Mucosa of rectum (tissue), 2 donors: ENCODE data around the gene DSTN.

Experiments
- H3K27ac ChIP-seq, 2 donors: one replicate each; pipeline ENCODE4 v1.7.0; 2013; ENCODE audit warnings: inconsistent platforms in 2 of 2, low read depth in 2 of 2, low read length in 2 of 2
- H3K27me3 ChIP-seq, 2 donors: one replicate each; pipeline ENCODE4 v1.7.0; 2013; ENCODE audit warnings: low read length in 2 of 2; ENCODE audit not compliant: control insufficient read depth in 2 of 2, insufficient read depth in 2 of 2
- H3K36me3 ChIP-seq, 2 donors: one replicate each; pipeline ENCODE4 v1.7.0; 2013; ENCODE audit warnings: low read length in 2 of 2; ENCODE audit not compliant: control insufficient read depth in 2 of 2, insufficient read depth in 2 of 2
- H3K4me1 ChIP-seq, 2 donors: one replicate each; pipeline ENCODE4 v1.7.0; 2013; ENCODE audit warnings: low read length in 2 of 2, mild to moderate bottlenecking in 1 of 2; ENCODE audit not compliant: control insufficient read depth in 2 of 2, insufficient read depth in 2 of 2
- H3K4me3 ChIP-seq, 2 donors: one replicate each; pipeline ENCODE4 v1.7.0; 2013; ENCODE audit warnings: low read length in 2 of 2
- H3K9ac ChIP-seq, 2 donors: one replicate each; pipeline ENCODE4 v1.7.0; 2013; ENCODE audit warnings: low read length in 2 of 2, low read depth in 1 of 2, mild to moderate bottlenecking in 1 of 2
- H3K9me3 ChIP-seq, 2 donors: one replicate each; pipeline ENCODE4 v1.7.0; 2013; ENCODE audit warnings: low read length in 2 of 2; ENCODE audit not compliant: control insufficient read depth in 2 of 2
- donor health status: healthy.
- donor health status: Normal muscosa, but diverticular disease.

Gene DSTN

DNA sequence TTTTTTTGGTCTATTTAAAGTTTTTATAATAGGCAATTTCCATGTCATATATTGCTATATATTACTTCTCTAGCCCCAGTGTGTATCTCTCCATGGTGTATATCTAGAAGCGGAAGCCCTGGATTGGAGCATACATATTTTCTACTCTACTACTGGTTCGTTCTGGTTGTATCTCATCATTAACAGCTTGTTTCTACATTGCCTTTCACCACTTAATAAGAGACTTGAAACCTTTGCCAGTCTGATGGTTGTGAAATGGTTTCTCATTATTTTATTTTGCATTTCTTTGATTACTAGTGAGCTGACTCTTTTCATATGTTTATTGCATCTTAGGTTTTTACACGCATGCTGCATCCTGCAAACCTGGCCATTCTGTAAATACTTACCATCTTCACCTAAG, 3.6 kb downstream of the DSTN start:
- no peak overlapping the region for H3K27ac ChIP-seq
- peaks cover 26 to 36% of the 10 kb centered on the region in 2 donors for H3K4me1 ChIP-seq
- H3K36me3 ChIP-seq, result no peaks in the 10 kb centered on the region
- H3K9me3 ChIP-seq, result no peaks in the 10 kb centered on the region
- H3K27me3 ChIP-seq, result no peaks in the 10 kb centered on the region
- H3K9ac ChIP-seq, result no peak overlapping the region
- H3K4me3 ChIP-seq, result peak overlapping the region in 1 of 2 donors; percentile 20

DNA sequence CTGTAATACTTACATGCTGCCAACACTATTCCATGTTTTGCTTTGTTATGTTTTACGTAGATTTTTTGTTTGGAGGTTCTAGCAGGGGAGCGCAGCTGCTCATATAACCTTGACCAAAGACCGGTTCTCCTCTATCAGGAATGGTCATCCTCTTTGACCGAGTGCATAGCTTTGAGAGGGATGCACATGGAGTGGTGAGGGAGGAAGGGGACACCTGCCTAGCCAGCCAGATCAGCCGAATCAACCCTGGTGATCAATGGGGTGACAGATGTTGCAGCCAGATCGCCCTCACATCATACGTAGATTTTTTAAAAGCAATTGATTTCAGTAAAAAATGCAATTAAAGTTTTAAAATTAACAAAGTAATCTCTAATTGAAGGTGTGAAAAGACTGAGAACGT, 6.3 kb downstream of the DSTN start:
- Histone ChIP-seq H3K4me3 (no peak overlapping the region), H3K36me3 (no peaks in the 10 kb centered on the region), H3K9me3 (no peaks in the 10 kb centered on the region), H3K27ac (no peak overlapping the region), H3K27me3 (no peaks in the 10 kb centered on the region), H3K9ac (no peak overlapping the region), H3K4me1 (peaks cover 21 to 28% of the 10 kb centered on the region in 2 donors)

GRCh38 chr20:17579369-17580039, 9.6 kb downstream of the DSTN start:
- Histone ChIP-seq H3K27ac (no peak overlapping the region), H3K4me1 (no peaks in the 10 kb centered on the region)

GRCh38 chr20:17580895-17581294, 11.0 kb downstream of the DSTN start:
- Histone ChIP-seq H3K27me3 (no peaks in the 10 kb centered on the region), H3K4me3 (no peak overlapping the region), H3K36me3 (no peaks in the 10 kb centered on the region), H3K9me3 (no peaks in the 10 kb centered on the region), H3K4me1 (no peaks in the 10 kb centered on the region), H3K9ac (no peak overlapping the region), H3K27ac (no peak overlapping the region)

More at GRCh38 chr20:17579369-17580039, 9.6 kb downstream of the DSTN start:
- Histone ChIP-seq H3K9me3 (no peaks in the 10 kb centered on the region), H3K27me3 (no peaks in the 10 kb centered on the region), H3K4me3 (no peak overlapping the region), H3K9ac (no peak overlapping the region), H3K36me3 (no peaks in the 10 kb centered on the region)

- H3K9ac ChIP-seq, result no peak overlapping the region
- H3K4me1 ChIP-seq, result no peaks in the 10 kb centered on the region
- H3K36me3 ChIP-seq, result no peaks in the 10 kb centered on the region
- H3K27me3 ChIP-seq, result no peaks in the 10 kb centered on the region
- no peak overlapping the region for H3K27ac ChIP-seq
- no peaks in the 10 kb centered on the region for H3K9me3 ChIP-seq
- no peak overlapping the region for H3K4me3 ChIP-seq
Measured at GRCh38 chr20:17583126-17583525, 13.3 kb downstream of the DSTN start.

DNA sequence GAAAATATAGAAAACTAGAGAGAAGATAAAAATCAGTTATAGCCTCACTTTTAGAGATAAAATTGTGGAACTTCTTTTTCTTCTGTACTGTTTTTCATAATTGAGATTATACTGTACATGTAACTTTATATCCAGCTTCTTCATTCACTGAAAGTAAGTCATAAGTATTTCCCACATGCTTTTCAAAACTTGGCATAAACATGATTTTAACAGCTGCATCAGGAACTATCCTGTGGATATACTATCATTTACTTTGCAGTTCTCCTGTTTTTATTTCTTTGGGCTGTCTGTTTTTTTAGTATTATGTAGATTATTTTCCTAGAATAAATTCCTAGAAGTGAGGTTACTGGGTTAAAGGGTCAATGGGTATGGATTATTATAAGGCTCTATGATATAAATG, 14.8 kb downstream of the DSTN start:
- Histone ChIP-seq H3K4me1 (no peaks in the 10 kb centered on the region), H3K4me3 (no peak overlapping the region), H3K9ac (no peak overlapping the region), H3K36me3 (no peaks in the 10 kb centered on the region), H3K9me3 (no peaks in the 10 kb centered on the region), H3K27me3 (no peaks in the 10 kb centered on the region), H3K27ac (no peak overlapping the region)

- Histone ChIP-seq H3K27me3 (no peaks in the 10 kb centered on the region), H3K4me3 (no peak overlapping the region), H3K27ac (no peak overlapping the region), H3K4me1 (no peaks in the 10 kb centered on the region), H3K9ac (no peak overlapping the region), H3K36me3 (no peaks in the 10 kb centered on the region), H3K9me3 (no peaks in the 10 kb centered on the region)
Measured at GRCh38 chr20:17586250-17586649, 16.4 kb downstream of the DSTN start.

GRCh38 chr20:17587148-17587547, 17.3 kb downstream of the DSTN start:
- H3K4me1 ChIP-seq, result no peaks in the 10 kb centered on the region
- no peaks in the 10 kb centered on the region for H3K27me3 ChIP-seq
- no peak overlapping the region for H3K9ac ChIP-seq
- no peaks in the 10 kb centered on the region for H3K9me3 ChIP-seq
- H3K27ac ChIP-seq, result no peak overlapping the region
- no peak overlapping the region for H3K4me3 ChIP-seq
- peaks cover 0 to 4% of the 10 kb centered on the region in 2 donors for H3K36me3 ChIP-seq

- Histone ChIP-seq H3K4me1 (no peaks in the 10 kb centered on the region), H3K36me3 (peaks cover 0 to 4% of the 10 kb centered on the region in 2 donors), H3K27ac (no peak overlapping the region), H3K9me3 (no peaks in the 10 kb centered on the region), H3K27me3 (no peaks in the 10 kb centered on the region), H3K4me3 (no peak overlapping the region), H3K9ac (no peak overlapping the region)
Measured at GRCh38 chr20:17587824-17588223, 17.9 kb downstream of the DSTN start.

GRCh38 chr20:17589161-17589834, 19.4 kb downstream of the DSTN start:
- H3K9me3 ChIP-seq, result no peaks in the 10 kb centered on the region
- H3K27ac ChIP-seq, result peak overlapping the region in 1 of 2 donors; percentile 12
- no peak overlapping the region for H3K4me3 ChIP-seq
- peaks cover 3 to 4% of the 10 kb centered on the region in 2 donors for H3K4me1 ChIP-seq
- H3K27me3 ChIP-seq, result no peaks in the 10 kb centered on the region
- H3K36me3 ChIP-seq, result peaks cover 0 to 4% of the 10 kb centered on the region in 2 donors
- no peak overlapping the region for H3K9ac ChIP-seq
